GM21576 (cell line): ENCODE measurements around the gene GUCY2C.
A peak's percentile ranks its signal among the peaks of the same experiment; 100 is the strongest.

Source experiments
- ATAC-seq: cut with Tn5 transposase; IDR thresholded peaks from one replicate; pipeline ENCODE4 v1.9.1; 2021; ENCODE audit warnings: mild to moderate bottlenecking, moderate library complexity; ENCODE audit not compliant: unreplicated experiment

GUCY2C gene

GRCh38 chr12:14575585-14575984 is 120.8 kb downstream of the GUCY2C start:
- no peak for ATAC-seq

GRCh38 chr12:14573118-14573517 is 123.3 kb downstream of the GUCY2C start:
- ATAC-seq: no peak

- ATAC-seq: no peak
Observed at GRCh38 chr12:14572401-14572800, 124.0 kb downstream of the GUCY2C start.

- no peak for ATAC-seq
Observed at GRCh38 chr12:14571779-14572178, 124.6 kb downstream of the GUCY2C start.

GRCh38 chr12:14570231-14570630 is 126.2 kb downstream of the GUCY2C start:
- no peak for ATAC-seq

- ATAC-seq: peak; percentile 58
Observed at GRCh38 chr12:14567351-14568162, 128.8 kb downstream of the GUCY2C start, which contains the start of gene PLBD1. PLBD1 (minus strand) TSS chr12:14567883; CDS start chr12:14567696, 187 bp downstream.

- ATAC-seq: no peak
Observed at GRCh38 chr12:14564336-14564959, 132.0 kb downstream of the GUCY2C start.

GRCh38 chr12:14563046-14563445 is 133.4 kb downstream of the GUCY2C start:
- ATAC-seq: no peak
